Non-pigmented ciliary epithelial cell (primary cell): ENCODE measurements around the gene PXDC1.

Source experiments
- DNase-seq: peaks from one replicate; pipeline ENCODE4 v3.0.0-alpha.2; 2010; ENCODE audit warnings: low read depth

The PXDC1 gene

GRCh38 chr6:3746696-3747095, 4.8 kb downstream of the PXDC1 start:
- no peak for DNase-seq

GRCh38 chr6:3746119-3746691, 5.3 kb downstream of the PXDC1 start:
- no peak for DNase-seq

GRCh38 chr6:3745566-3746118, 5.9 kb downstream of the PXDC1 start:
- no peak for DNase-seq

- no peak for DNase-seq
Measured at GRCh38 chr6:3744901-3745470, 6.5 kb downstream of the PXDC1 start.

GRCh38 chr6:3744211-3744900, 7.2 kb downstream of the PXDC1 start:
- no peak for DNase-seq

- no peak for DNase-seq
Measured at GRCh38 chr6:3743541-3743940, 8.0 kb downstream of the PXDC1 start.

GRCh38 chr6:3742426-3743344, 8.8 kb downstream of the PXDC1 start:
- DNase-seq: no peak

GRCh38 chr6:3742076-3742425, 9.5 kb downstream of the PXDC1 start:
- no peak for DNase-seq

- no peak for DNase-seq
Measured at GRCh38 chr6:3741477-3741871, 10.0 kb downstream of the PXDC1 start.

GRCh38 chr6:3740551-3741476, 10.7 kb downstream of the PXDC1 start:
- no peak for DNase-seq

GRCh38 chr6:3739311-3739897, 12.1 kb downstream of the PXDC1 start:
- DNase-seq: no peak

GRCh38 chr6:3738381-3739131, 13.0 kb downstream of the PXDC1 start:
- no peak for DNase-seq

GRCh38 chr6:3737831-3738210, 13.7 kb downstream of the PXDC1 start:
- no peak for DNase-seq

- DNase-seq: no peak
Measured at GRCh38 chr6:3737149-3737830, 14.2 kb downstream of the PXDC1 start.

- DNase-seq: no peak
Measured at GRCh38 chr6:3735029-3735605, 16.4 kb downstream of the PXDC1 start.

- no peak for DNase-seq
Measured at GRCh38 chr6:3734023-3734422, 17.5 kb downstream of the PXDC1 start.

- DNase-seq: no peak
Measured at GRCh38 chr6:3733321-3733925, 18.1 kb downstream of the PXDC1 start.

- DNase-seq: peak; percentile 65
Measured at GRCh38 chr6:3732345-3733141, 19.0 kb downstream of the PXDC1 start.
